ENCODE data around the gene GALNS. TPM values are rescaled to one million over a fixed set of nuclear protein-coding genes. Genes with fewer than 3 reads are reported as not detected.

The GALNS gene
- total and polyA plus RNA-seq, 2 experiments from 2014 or later = 19.6 to 53.5 TPM

DNA sequence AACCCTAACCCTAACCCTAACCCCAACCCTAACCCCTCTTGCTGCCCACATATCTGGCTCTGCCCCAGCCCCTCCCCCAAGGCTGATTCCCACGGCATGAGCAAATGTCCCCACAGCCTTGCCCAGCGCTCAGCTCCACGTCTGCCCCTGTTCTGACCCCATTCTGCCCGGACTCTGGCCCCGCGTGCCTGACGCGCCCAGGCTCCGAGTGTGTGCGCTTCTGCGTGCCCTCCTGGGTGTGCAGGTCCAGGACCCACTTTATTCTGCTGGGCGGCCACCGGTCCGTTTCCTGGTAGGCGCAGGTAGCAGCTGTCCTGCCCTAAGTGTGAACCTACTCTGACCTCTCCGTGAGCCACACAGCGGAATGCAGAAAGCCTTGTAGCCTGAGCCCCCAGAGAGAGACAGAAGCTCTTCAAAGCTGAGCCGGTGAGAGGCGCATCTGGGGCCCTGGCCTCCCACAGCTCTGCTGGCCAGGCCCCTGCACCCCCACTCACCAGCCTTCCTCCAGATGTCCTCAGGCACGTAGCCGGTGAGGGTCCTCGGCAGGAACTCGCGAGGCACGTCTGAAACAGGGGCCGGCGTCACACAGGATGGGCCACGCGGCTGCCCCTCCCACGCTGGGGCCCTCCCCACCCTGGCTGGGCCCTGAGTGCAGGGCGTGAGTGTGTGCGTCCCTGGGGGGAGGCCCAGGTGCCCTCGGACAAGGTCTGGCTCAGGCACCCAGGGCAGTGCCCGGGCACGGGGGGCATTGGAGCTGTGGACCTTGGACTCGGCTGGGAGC, 23.7 kb upstream of the GALNS start:
- Histone ChIP-seq H4K20me1 (ENCODE audit: insufficient read depth, poor library complexity, severe bottlenecking) (no peaks in the 10 kb centered on the region), H3K27me3 (no peaks in the 10 kb centered on the region), H3K4me1 (ENCODE audit: insufficient read depth) (peaks cover 8% of the 10 kb centered on the region), H3K36me3 (replicated peaks; ENCODE audit: insufficient read depth, low read depth) (no peaks in the 10 kb centered on the region), H3K4me3 (no peak overlapping the region), H2AFZ (no peak overlapping the region), H3K9me3 (ENCODE audit: low read depth) (no peaks in the 10 kb centered on the region), H3K4me2 (peak overlapping the region; percentile 29), H3K9me2 (replicated peaks; ENCODE audit: insufficient read depth) (no peaks in the 10 kb centered on the region), H3K79me2 (no peaks in the 10 kb centered on the region), H3K27ac (no peak overlapping the region)
- TF ChIP-seq, protein P1, sequence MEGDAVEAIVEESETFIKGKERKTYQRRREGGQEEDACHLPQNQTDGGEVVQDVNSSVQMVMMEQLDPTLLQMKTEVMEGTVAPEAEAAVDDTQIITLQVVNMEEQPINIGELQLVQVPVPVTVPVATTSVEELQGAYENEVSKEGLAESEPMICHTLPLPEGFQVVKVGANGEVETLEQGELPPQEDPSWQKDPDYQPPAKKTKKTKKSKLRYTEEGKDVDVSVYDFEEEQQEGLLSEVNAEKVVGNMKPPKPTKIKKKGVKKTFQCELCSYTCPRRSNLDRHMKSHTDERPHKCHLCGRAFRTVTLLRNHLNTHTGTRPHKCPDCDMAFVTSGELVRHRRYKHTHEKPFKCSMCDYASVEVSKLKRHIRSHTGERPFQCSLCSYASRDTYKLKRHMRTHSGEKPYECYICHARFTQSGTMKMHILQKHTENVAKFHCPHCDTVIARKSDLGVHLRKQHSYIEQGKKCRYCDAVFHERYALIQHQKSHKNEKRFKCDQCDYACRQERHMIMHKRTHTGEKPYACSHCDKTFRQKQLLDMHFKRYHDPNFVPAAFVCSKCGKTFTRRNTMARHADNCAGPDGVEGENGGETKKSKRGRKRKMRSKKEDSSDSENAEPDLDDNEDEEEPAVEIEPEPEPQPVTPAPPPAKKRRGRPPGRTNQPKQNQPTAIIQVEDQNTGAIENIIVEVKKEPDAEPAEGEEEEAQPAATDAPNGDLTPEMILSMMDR (IDR thresholded peaks at IDR 0.05; ENCODE audit: poor library complexity) = no peak
- no peak for TF ChIP-seq EZH2 (IDR thresholded peaks at IDR 0.05; ENCODE audit: borderline replicate concordance)
- no peak for DNase-seq (ENCODE audit: low spot score)
- WGBS (ENCODE audit: low lambda C conversion rate, missing lambda C conversion rate) = 73% methylated on average over 36 of the region's 36 CpGs

DNA sequence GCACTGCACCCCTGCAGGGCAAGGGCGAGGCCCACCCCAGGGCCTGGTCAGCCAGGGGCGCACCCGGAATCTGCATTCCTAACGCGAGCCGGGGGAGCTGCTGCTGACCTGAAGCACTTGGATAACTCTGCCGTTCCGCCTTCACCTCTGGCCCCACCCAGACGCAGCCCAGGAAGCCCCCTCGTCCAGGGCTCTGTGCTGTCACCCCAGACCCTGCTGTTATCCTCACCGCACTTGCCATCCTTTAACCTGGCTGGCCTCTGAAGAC, 23.0 kb upstream of the GALNS start:
- TF ChIP-seq EZH2phosphoT487 (IDR thresholded peaks at IDR 0.05; ENCODE audit: low read depth, severe bottlenecking, unreplicated experiment) = no peak
- TF ChIP-seq EZH2 (IDR thresholded peaks at IDR 0.05; ENCODE audit: borderline replicate concordance) = no peak
- TF ChIP-seq, protein P1 (IDR thresholded peaks at IDR 0.05; ENCODE audit: poor library complexity) = no peak
- Histone ChIP-seq H3K9me3 (ENCODE audit: low read depth) (no peaks in the 10 kb centered on the region), H3K4me3 (no peak overlapping the region), H3K36me3 (replicated peaks; ENCODE audit: insufficient read depth, low read depth) (no peaks in the 10 kb centered on the region), H3K4me2 (no peak overlapping the region), H3K79me2 (no peaks in the 10 kb centered on the region), H4K20me1 (ENCODE audit: insufficient read depth, poor library complexity, severe bottlenecking) (no peaks in the 10 kb centered on the region), H3K27me3 (no peaks in the 10 kb centered on the region), H3K4me1 (ENCODE audit: insufficient read depth) (peaks cover 8% of the 10 kb centered on the region), H2AFZ (no peak overlapping the region), H3K9me2 (replicated peaks; ENCODE audit: insufficient read depth) (no peaks in the 10 kb centered on the region), H3K27ac (no peak overlapping the region)
- no peak for DNase-seq (ENCODE audit: low spot score)
- 82% methylated on average over 11 of the region's 11 CpGs for WGBS (ENCODE audit: low lambda C conversion rate, missing lambda C conversion rate)

DNA sequence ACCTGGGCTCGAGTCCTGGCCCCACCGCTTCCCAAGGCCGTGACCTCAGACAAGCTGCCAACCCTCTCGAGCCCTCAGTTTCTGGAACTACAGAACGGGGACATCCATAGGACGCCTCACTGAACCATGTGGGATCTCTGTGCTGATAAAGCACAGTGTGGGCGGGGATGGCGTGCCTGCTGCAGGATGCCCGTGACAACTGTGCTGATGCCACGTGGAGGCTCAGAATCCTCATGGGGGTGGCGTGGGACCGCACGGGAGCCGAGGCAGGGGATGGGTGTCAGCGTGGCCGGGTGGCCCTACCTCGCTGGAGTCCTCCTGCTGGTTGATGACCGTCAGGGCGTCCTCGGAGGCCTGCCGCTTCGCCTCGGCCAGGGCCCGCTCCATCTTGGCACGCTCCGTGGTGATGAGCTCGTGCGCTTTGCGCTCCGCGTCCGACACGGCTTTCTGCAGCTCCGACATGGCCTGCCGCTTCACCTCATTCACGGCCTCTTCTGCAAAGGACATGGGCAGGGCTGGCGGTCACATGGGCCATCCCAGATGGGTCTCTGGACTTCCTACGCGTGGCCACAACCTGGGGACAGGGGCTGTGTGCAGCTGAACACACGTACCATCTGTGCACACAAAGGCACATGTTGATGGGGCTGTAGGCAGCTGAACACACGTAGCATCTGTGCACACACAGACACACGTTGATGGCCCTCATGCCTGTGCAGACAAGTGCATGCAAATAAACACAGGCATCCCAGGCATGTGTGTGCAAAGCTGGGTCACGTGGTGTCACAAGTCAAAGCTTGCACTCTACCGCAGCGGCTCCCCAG, 22.4 kb upstream of the GALNS start:
- TF ChIP-seq EZH2phosphoT487 (IDR thresholded peaks at IDR 0.05; ENCODE audit: low read depth, severe bottlenecking, unreplicated experiment) (no peak), EZH2 (IDR thresholded peaks at IDR 0.05; ENCODE audit: borderline replicate concordance) (no peak)
- TF ChIP-seq, protein P1 (IDR thresholded peaks at IDR 0.05; ENCODE audit: poor library complexity) = no peak
- H3K9me2 ChIP-seq (replicated peaks; ENCODE audit: insufficient read depth) = no peaks in the 10 kb centered on the region
- DNase-seq (ENCODE audit: low spot score) = no peak
- H3K27ac ChIP-seq = no peak overlapping the region
- no peaks in the 10 kb centered on the region for H3K36me3 ChIP-seq (replicated peaks; ENCODE audit: insufficient read depth, low read depth)
- H3K4me2 ChIP-seq = no peak overlapping the region
- peaks cover 8% of the 10 kb centered on the region for H3K4me1 ChIP-seq (ENCODE audit: insufficient read depth)
- H2AFZ ChIP-seq = no peak overlapping the region
- no peaks in the 10 kb centered on the region for H3K79me2 ChIP-seq
- H3K4me3 ChIP-seq = no peak overlapping the region
- WGBS (ENCODE audit: low lambda C conversion rate, missing lambda C conversion rate) = 94% methylated on average over 45 of the region's 45 CpGs
- no peaks in the 10 kb centered on the region for H3K9me3 ChIP-seq (ENCODE audit: low read depth)
- H3K27me3 ChIP-seq = no peaks in the 10 kb centered on the region
- H4K20me1 ChIP-seq (ENCODE audit: insufficient read depth, poor library complexity, severe bottlenecking) = no peaks in the 10 kb centered on the region
